Measurements from ENCODE around the gene OLFML2B.
"Not testable (repeated sequence)": the region's sequence is repeated elsewhere in the genome, so short reads cannot be mapped to it uniquely, and the experiment has no call there.

OLFML2B gene

DNA sequence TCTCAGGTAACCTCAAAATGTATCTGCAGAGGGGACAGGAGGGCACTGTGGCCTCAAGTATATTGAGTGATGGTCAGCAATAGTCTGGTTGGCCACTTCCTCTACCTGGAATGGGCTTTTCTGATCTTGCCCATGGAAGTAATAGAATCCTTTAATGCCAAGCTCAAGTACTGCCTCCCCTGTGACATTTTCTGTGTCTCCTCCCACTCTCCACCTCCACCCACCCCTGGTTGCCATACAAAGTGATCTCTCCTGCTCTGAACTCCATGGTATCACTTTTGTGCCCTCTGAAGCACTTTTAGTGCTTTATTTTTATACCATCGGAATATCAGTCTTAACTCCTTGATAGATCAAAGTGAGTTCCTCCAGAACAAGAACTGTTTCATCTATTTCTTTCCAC is 36.6 kb upstream of the OLFML2B start:
- Histone ChIP-seq H3K4me3 (ENCODE audit: low read length) (no peak overlapping the region), H3K27ac (ENCODE audit: low read length) (no peak overlapping the region), H3K27me3 (ENCODE audit: insufficient read depth, low read length) (no peaks in the 10 kb centered on the region), H3K36me3 (ENCODE audit: insufficient read depth, low read depth, low read length) (no peaks in the 10 kb centered on the region), H3K9me3 (ENCODE audit: insufficient read depth, low read depth, low read length) (no peaks in the 10 kb centered on the region), H3K4me1 (ENCODE audit: insufficient read depth, low read length) (peaks cover 10% of the 10 kb centered on the region; the same call in 1 of the 2 replicates), H3K9ac (ENCODE audit: low read depth, low read length) (no peak overlapping the region)

DNA sequence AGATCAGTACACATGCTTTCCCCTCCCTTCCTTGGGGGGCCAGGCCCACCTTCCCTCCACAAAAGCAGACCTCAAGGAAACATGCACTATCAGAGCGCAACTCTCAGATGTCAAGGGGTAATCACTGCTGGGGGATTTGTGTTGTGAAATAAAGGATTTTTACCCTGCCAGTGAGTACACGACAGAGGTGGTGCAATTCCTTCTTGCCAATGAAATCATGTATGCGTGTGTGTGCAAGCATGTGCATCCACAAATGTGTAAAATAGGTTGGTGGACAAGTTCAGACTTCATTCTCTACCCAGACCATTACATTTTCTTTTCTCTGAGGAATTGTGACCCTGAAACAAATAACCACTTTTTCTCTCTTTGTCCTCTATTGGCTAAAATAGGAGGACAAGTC is 36.1 kb upstream of the OLFML2B start:
- Histone ChIP-seq H3K36me3 (ENCODE audit: insufficient read depth, low read depth, low read length) (no peaks in the 10 kb centered on the region), H3K9me3 (ENCODE audit: insufficient read depth, low read depth, low read length) (no peaks in the 10 kb centered on the region), H3K9ac (ENCODE audit: low read depth, low read length) (no peak overlapping the region), H3K4me3 (ENCODE audit: low read length) (no peak overlapping the region), H3K27me3 (ENCODE audit: insufficient read depth, low read length) (no peaks in the 10 kb centered on the region), H3K4me1 (ENCODE audit: insufficient read depth, low read length) (peaks cover 10% of the 10 kb centered on the region; the same call in 1 of the 2 replicates), H3K27ac (ENCODE audit: low read length) (no peak overlapping the region)

DNA sequence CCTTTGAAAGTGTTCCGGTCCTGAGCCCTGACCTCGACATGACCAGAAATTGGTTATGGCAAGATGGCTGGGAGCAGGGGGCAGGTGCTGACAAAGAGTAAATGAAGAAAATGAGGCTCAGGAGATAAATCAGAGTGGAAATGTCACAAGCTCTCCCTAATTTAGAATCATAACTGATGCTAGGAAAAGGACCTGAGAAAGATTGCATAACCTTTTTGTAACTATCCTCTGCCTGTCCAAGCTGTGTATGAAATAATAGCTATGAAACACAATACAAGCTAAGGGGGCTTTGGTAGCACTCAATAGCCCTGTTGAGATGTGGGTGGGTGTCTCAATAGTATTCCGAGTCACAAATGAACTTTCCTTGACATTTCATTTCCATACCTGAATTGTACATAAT is 32.9 kb upstream of the OLFML2B start:
- Histone ChIP-seq H3K36me3 (ENCODE audit: insufficient read depth, low read depth, low read length) (no peaks in the 10 kb centered on the region), H3K4me3 (ENCODE audit: low read length) (no peak overlapping the region), H3K27ac (ENCODE audit: low read length) (no peak overlapping the region), H3K9ac (ENCODE audit: low read depth, low read length) (no peak overlapping the region), H3K4me1 (ENCODE audit: insufficient read depth, low read length) (no peaks in the 10 kb centered on the region; the same call in 1 of the 2 replicates), H3K9me3 (ENCODE audit: insufficient read depth, low read depth, low read length) (no peaks in the 10 kb centered on the region), H3K27me3 (ENCODE audit: insufficient read depth, low read length) (no peaks in the 10 kb centered on the region)

DNA sequence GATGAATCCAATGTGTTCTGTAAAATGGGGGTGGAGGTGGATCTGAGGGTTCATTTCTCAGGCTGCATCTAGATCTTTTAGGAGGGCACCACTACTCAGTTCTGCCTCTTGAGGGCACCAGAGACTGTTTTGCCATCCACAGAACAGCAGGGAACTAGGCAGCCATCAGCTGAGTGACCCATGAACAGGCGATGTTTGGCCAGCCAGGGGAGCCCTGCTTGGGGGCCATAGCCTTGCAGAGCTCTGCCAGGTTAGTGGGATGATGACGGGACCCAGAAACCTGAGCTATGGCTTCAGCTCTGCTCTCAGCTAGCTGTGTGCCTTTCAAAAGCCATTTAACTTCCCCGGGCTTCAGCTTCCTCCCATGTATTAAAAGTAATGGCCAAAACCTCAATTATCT is 32.4 kb upstream of the OLFML2B start:
- Histone ChIP-seq H3K4me1 (ENCODE audit: insufficient read depth, low read length) (no peaks in the 10 kb centered on the region; the same call in 1 of the 2 replicates), H3K4me3 (ENCODE audit: low read length) (no peak overlapping the region), H3K27me3 (ENCODE audit: insufficient read depth, low read length) (no peaks in the 10 kb centered on the region), H3K9ac (ENCODE audit: low read depth, low read length) (no peak overlapping the region), H3K36me3 (ENCODE audit: insufficient read depth, low read depth, low read length) (no peaks in the 10 kb centered on the region), H3K9me3 (ENCODE audit: insufficient read depth, low read depth, low read length) (no peaks in the 10 kb centered on the region), H3K27ac (ENCODE audit: low read length) (no peak overlapping the region)

- H3K9ac ChIP-seq (ENCODE audit: low read depth, low read length), result no peak overlapping the region
- no peaks in the 10 kb centered on the region for H3K9me3 ChIP-seq (ENCODE audit: insufficient read depth, low read depth, low read length)
- no peak overlapping the region for H3K4me3 ChIP-seq (ENCODE audit: low read length)
- no peaks in the 10 kb centered on the region for H3K27me3 ChIP-seq (ENCODE audit: insufficient read depth, low read length)
- no peaks in the 10 kb centered on the region; the same call in 1 of the 2 replicates for H3K4me1 ChIP-seq (ENCODE audit: insufficient read depth, low read length)
- H3K27ac ChIP-seq (ENCODE audit: low read length), result no peak overlapping the region
- no peaks in the 10 kb centered on the region for H3K36me3 ChIP-seq (ENCODE audit: insufficient read depth, low read depth, low read length)
These were observed 31.4 kb upstream of the OLFML2B start for GRCh38 chr1:162055062-162055461.

GRCh38 chr1:162053949-162054348 is 30.3 kb upstream of the OLFML2B start:
- not testable (repeated sequence) for H3K4me3 ChIP-seq (ENCODE audit: low read length); H3K27ac ChIP-seq (ENCODE audit: low read length); H3K9me3 ChIP-seq (ENCODE audit: insufficient read depth, low read depth, low read length); H3K36me3 ChIP-seq (ENCODE audit: insufficient read depth, low read depth, low read length); H3K4me1 ChIP-seq (ENCODE audit: insufficient read depth, low read length); H3K27me3 ChIP-seq (ENCODE audit: insufficient read depth, low read length); H3K9ac ChIP-seq (ENCODE audit: low read depth, low read length)

- H3K9ac ChIP-seq (ENCODE audit: low read depth, low read length), result no peak overlapping the region
- H3K4me1 ChIP-seq (ENCODE audit: insufficient read depth, low read length), result no peaks in the 10 kb centered on the region
- H3K9me3 ChIP-seq (ENCODE audit: insufficient read depth, low read depth, low read length), result no peaks in the 10 kb centered on the region
These were observed 23.3 kb upstream of the OLFML2B start for GRCh38 chr1:162046921-162047320.

DNA sequence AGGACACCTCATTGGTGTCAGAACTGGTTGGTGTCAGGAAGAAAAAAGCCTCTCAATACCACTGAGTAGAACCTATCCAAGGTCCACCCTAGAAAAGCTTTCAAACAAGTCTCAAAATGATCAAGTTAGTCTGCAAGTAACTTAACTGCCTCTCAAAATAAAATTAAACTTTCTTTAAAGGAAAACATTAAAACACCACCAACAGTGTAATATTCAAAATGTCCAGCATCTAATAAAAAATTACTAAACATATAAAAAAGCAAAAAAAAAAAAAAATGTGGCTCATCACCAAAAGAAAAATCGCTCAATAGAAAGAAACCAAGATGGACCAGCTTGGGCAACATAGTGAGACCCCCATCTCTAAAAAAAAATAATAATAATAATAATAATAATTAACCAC is 18.7 kb upstream of the OLFML2B start:
- H3K27ac ChIP-seq (ENCODE audit: low read length), result no peak overlapping the region
- H3K4me3 ChIP-seq (ENCODE audit: low read length), result no peak overlapping the region
- no peaks in the 10 kb centered on the region for H3K27me3 ChIP-seq (ENCODE audit: insufficient read depth, low read length)
- no peaks in the 10 kb centered on the region for H3K36me3 ChIP-seq (ENCODE audit: insufficient read depth, low read depth, low read length)
- H3K9ac ChIP-seq (ENCODE audit: low read depth, low read length), result no peak overlapping the region
- no peaks in the 10 kb centered on the region for H3K9me3 ChIP-seq (ENCODE audit: insufficient read depth, low read depth, low read length)
- H3K4me1 ChIP-seq (ENCODE audit: insufficient read depth, low read length), result no peaks in the 10 kb centered on the region

More at GRCh38 chr1:162046921-162047320, 23.3 kb upstream of the OLFML2B start:
- H3K4me3 ChIP-seq (ENCODE audit: low read length), result no peak overlapping the region
- no peak overlapping the region for H3K27ac ChIP-seq (ENCODE audit: low read length)
- no peaks in the 10 kb centered on the region for H3K36me3 ChIP-seq (ENCODE audit: insufficient read depth, low read depth, low read length)
- H3K27me3 ChIP-seq (ENCODE audit: insufficient read depth, low read length), result no peaks in the 10 kb centered on the region

DNA sequence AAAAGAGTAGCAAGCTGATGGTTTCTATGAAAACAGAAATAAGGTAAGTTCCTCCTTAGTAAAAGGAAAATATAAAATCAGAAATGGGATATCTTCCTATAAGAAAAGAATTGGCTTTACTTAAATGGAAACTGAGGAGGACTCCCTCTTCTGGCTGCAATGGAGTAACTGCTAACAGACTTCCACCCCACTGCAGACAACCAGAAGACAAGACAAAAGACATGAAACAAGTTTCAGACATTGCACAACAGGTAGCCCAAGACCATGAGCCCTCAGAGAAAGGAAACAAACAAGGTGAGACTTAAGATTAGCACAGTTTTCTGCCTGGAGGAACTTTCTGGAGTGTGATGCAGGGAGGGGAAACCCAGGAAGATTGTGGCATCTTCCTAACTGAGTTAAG is 17.0 kb upstream of the OLFML2B start:
- Histone ChIP-seq H3K36me3 (ENCODE audit: insufficient read depth, low read depth, low read length) (no peaks in the 10 kb centered on the region), H3K9me3 (ENCODE audit: insufficient read depth, low read depth, low read length) (no peaks in the 10 kb centered on the region), H3K27me3 (ENCODE audit: insufficient read depth, low read length) (no peaks in the 10 kb centered on the region), H3K4me3 (ENCODE audit: low read length) (no peak overlapping the region), H3K9ac (ENCODE audit: low read depth, low read length) (no peak overlapping the region), H3K27ac (ENCODE audit: low read length) (no peak overlapping the region), H3K4me1 (ENCODE audit: insufficient read depth, low read length) (no peaks in the 10 kb centered on the region)

- no peak overlapping the region for H3K9ac ChIP-seq (ENCODE audit: low read depth, low read length)
- no peak overlapping the region for H3K27ac ChIP-seq (ENCODE audit: low read length)
- H3K4me1 ChIP-seq (ENCODE audit: insufficient read depth, low read length), result no peaks in the 10 kb centered on the region
- no peaks in the 10 kb centered on the region for H3K9me3 ChIP-seq (ENCODE audit: insufficient read depth, low read depth, low read length)
- H3K27me3 ChIP-seq (ENCODE audit: insufficient read depth, low read length), result no peaks in the 10 kb centered on the region
- H3K4me3 ChIP-seq (ENCODE audit: low read length), result no peak overlapping the region
- H3K36me3 ChIP-seq (ENCODE audit: insufficient read depth, low read depth, low read length), result no peaks in the 10 kb centered on the region
These were observed 16.3 kb upstream of the OLFML2B start for GRCh38 chr1:162040001-162040400.

DNA sequence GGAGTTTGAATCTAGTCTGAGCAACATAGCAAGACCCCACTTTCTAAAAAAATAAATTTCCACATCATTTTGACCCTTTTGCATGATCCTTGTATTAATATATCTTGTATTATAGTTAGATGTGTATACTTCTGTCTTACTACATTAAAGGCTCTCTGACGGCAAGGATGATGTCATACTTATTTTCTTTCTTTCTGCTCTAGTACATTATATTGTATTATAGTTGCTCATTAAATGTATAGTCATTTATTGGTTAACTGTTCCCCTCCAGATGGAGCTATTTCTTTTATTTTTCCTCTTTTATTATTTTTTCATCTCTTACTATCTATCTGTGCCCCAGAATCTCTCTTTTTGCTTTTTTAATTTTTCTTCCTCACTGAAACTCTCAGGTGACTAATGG is 15.0 kb upstream of the OLFML2B start:
- Histone ChIP-seq H3K36me3 (ENCODE audit: insufficient read depth, low read depth, low read length) (no peaks in the 10 kb centered on the region), H3K27me3 (ENCODE audit: insufficient read depth, low read length) (0 out of 2 replicates have a peak, but pooled peaks cover 6% of the 10 kb centered on the region), H3K4me1 (ENCODE audit: insufficient read depth, low read length) (no peaks in the 10 kb centered on the region), H3K9ac (ENCODE audit: low read depth, low read length) (no peak overlapping the region), H3K4me3 (ENCODE audit: low read length) (no peak overlapping the region), H3K9me3 (ENCODE audit: insufficient read depth, low read depth, low read length) (no peaks in the 10 kb centered on the region), H3K27ac (ENCODE audit: low read length) (no peak overlapping the region)

DNA sequence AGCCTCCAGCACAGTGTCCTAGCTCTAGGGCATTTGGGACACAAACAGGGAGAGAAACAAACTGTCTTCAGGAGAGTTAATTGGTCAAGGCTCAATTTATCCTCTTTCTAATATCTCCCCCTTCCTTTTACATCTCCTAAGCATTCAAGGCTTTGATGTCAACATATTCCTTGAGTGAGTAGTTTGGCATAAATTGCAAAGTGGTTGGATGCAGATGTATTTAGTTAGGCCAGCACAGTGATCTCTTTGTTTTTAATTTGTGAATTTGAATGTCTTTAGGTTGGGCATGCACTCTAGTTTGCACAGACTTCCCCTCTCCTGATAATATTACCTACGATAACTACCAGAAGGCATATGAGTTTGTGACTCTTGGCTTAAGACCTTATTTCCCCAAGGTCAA is 12.5 kb upstream of the OLFML2B start:
- H3K27me3 ChIP-seq (ENCODE audit: insufficient read depth, low read length), result 0 out of 2 replicates have a peak, but pooled peaks cover 6% of the 10 kb centered on the region
- no peak overlapping the region for H3K27ac ChIP-seq (ENCODE audit: low read length)
- H3K9me3 ChIP-seq (ENCODE audit: insufficient read depth, low read depth, low read length), result no peaks in the 10 kb centered on the region
- no peak overlapping the region for H3K9ac ChIP-seq (ENCODE audit: low read depth, low read length)
- no peak overlapping the region for H3K4me3 ChIP-seq (ENCODE audit: low read length)
- H3K36me3 ChIP-seq (ENCODE audit: insufficient read depth, low read depth, low read length), result no peaks in the 10 kb centered on the region
- no peaks in the 10 kb centered on the region for H3K4me1 ChIP-seq (ENCODE audit: insufficient read depth, low read length)

- no peaks in the 10 kb centered on the region for H3K36me3 ChIP-seq (ENCODE audit: insufficient read depth, low read depth, low read length)
- H3K27me3 ChIP-seq (ENCODE audit: insufficient read depth, low read length), result peaks cover 6% of the 10 kb centered on the region; the same call in 1 of the 2 replicates
- no peak overlapping the region for H3K4me3 ChIP-seq (ENCODE audit: low read length)
- no peaks in the 10 kb centered on the region for H3K4me1 ChIP-seq (ENCODE audit: insufficient read depth, low read length)
- no peaks in the 10 kb centered on the region for H3K9me3 ChIP-seq (ENCODE audit: insufficient read depth, low read depth, low read length)
- no peak overlapping the region for H3K27ac ChIP-seq (ENCODE audit: low read length)
- H3K9ac ChIP-seq (ENCODE audit: low read depth, low read length), result no peak overlapping the region
These were observed 11.6 kb upstream of the OLFML2B start for GRCh38 chr1:162035241-162035640.
